Measurements from ENCODE around the gene ADCK1.

GRCh38 chr14:77909911-77910310 lies 110.0 kb downstream of the ADCK1 start:
- no peak for TF ChIP-seq CTCF (IDR thresholded peaks at IDR 0.05)
- TF ChIP-seq REST (IDR thresholded peaks at IDR 0.05; ENCODE audit: insufficient read depth in 1 of 2, low read depth in 2 of 2, low read length in 1 of 2): no peak
- TF ChIP-seq POLR2AphosphoS5 (IDR thresholded peaks at IDR 0.05; ENCODE audit: low read depth, low read length): no peak
- TF ChIP-seq TCF7L2 (IDR thresholded peaks at IDR 0.05; ENCODE audit: low read depth, low read length): no peak
